K562 (cell line): ENCODE measurements around the gene URM1. TPM values are rescaled to one million over a fixed set of nuclear protein-coding genes. Genes with fewer than 3 reads are reported as not detected.
"Not testable (repeated sequence)": the region's sequence is repeated elsewhere in the genome, so short reads cannot be mapped to it uniquely, and the experiment has no call there.

Source experiments
- ATAC-seq: fragments of 200-7000 bp; cut with Tn5 transposase; 3 replicates; pipeline ENCODE4 v1.9.1; 2020; ENCODE audit warnings: moderate library complexity
- BruUV-seq: library from RNA; stranded (reverse); fragments of 400-500 nt; replicated peaks from 2 replicates; lab custom pipeline; 2021; lab: Mats Ljungman, UMichigan
- CTCF ChIA-PET: fragments of 300-600 bp; formaldehyde crosslinking; extraction: SDS; loops from one replicate; lab custom pipeline; 2021; ENCODE audit warnings: low intra/inter-chr PET ratio; lab: Yijun Ruan, JAX
- POLR2A ChIA-PET: fragments of 300-600, 350-650 bp; sonication (Branson Sonifier 250); formaldehyde crosslinking; extraction: SDS; loops from one replicate; lab custom pipeline; 2021; ENCODE audit warnings: antibody characterized with exemption, inconsistent platforms; lab: Yijun Ruan, JAX
- DNase-seq, 4 experiments: peaks; one replicate each; pipeline versions ENCODE4 v3.0.0 to v3.0.0-alpha.2; 2011 to 2018; ENCODE audit warnings: low spot score in 3 of 4, mixed read lengths in 3 of 4; ENCODE audit errors: extremely low read depth in 1 of 4
- FAIRE-seq: peaks from 2 replicates; lab custom pipeline; 2011; peaks lifted over from hg19 to GRCh38; lab: Jason Lieb, UNC
- H2AFZ ChIP-seq: 2 replicates; pipeline ENCODE4 v1.6.0; 2011; ENCODE audit warnings: low read depth, low read length, control low read depth, inconsistent platforms
- H3K27ac ChIP-seq: fragments of 200-600 bp; 3 replicates; pipeline ENCODE4 v1.8.0; 2011; ENCODE audit warnings: low read depth, mild to moderate bottlenecking, control low read depth, inconsistent platforms, low read length, moderate library complexity, mixed read lengths; ENCODE audit errors: extremely low read depth
- H3K27me3 ChIP-seq, 2 experiments: fragments of 300-600 bp in 1 of 2; 2 replicates in 1 of 2; 3 replicates in 1 of 2; pipeline versions ENCODE4 v1.6.0 to v1.8.0; 2011; ENCODE audit warnings: inconsistent platforms in 2 of 2, low read length in 2 of 2, mild to moderate bottlenecking in 1 of 2, mixed read lengths in 1 of 2, moderate library complexity in 1 of 2; ENCODE audit not compliant: control insufficient read depth in 2 of 2, insufficient read depth in 2 of 2
- H3K36me3 ChIP-seq: fragments of 300-600 bp; 3 replicates; pipeline ENCODE4 v1.8.0; 2011; ENCODE audit warnings: mild to moderate bottlenecking, low read length, inconsistent platforms; ENCODE audit not compliant: control insufficient read depth, insufficient read depth
- H3K4me1 ChIP-seq, 2 experiments: fragments of 200-600 bp in 1 of 2; replicated peaks in 1 of 2; 2 replicates in 1 of 2; 3 replicates in 1 of 2; pipeline versions ENCODE4 v1.5.1 to v1.8.0; 2011; ENCODE audit warnings: inconsistent platforms in 2 of 2, low read length in 2 of 2, mild to moderate bottlenecking in 1 of 2, mixed read lengths in 1 of 2, moderate library complexity in 1 of 2; ENCODE audit not compliant: control insufficient read depth in 2 of 2, insufficient read depth in 2 of 2
- H3K4me2 ChIP-seq: 2 replicates; pipeline ENCODE4 v1.6.1; 2011; ENCODE audit warnings: low read length, control low read depth, inconsistent platforms, mixed read lengths; ENCODE audit not compliant: insufficient read depth
- H3K4me3 ChIP-seq: fragments of 200-600 bp; sonication (generic), shearing (Covaris generic); 2 replicates; pipeline ENCODE4 v1.5.1; 2016; ENCODE audit warnings: control low read depth, inconsistent platforms
- H3K79me2 ChIP-seq: fragments of 200-600 bp; 3 replicates; pipeline ENCODE4 v1.8.0; 2011; ENCODE audit warnings: low read length, inconsistent platforms; ENCODE audit not compliant: control insufficient read depth, insufficient read depth
- H3K9ac ChIP-seq, 2 experiments: 2 replicates each; pipeline versions ENCODE4 v1.6.0 to v1.6.1; 2011; ENCODE audit warnings: low read depth in 2 of 2, low read length in 2 of 2, control low read depth in 1 of 2, inconsistent platforms in 1 of 2, mild to moderate bottlenecking in 1 of 2, mixed read lengths in 1 of 2; ENCODE audit not compliant: insufficient read depth in 1 of 2
- H3K9me1 ChIP-seq: one replicate; pipeline ENCODE4 v1.6.0; 2011; ENCODE audit warnings: inconsistent platforms, mild to moderate bottlenecking, low read length, moderate library complexity; ENCODE audit not compliant: control insufficient read depth, insufficient read depth
- H3K9me3 ChIP-seq: replicated peaks from 2 replicates; pipeline ENCODE4 v1.5.1; 2011; ENCODE audit warnings: low read depth, low read length, inconsistent platforms; ENCODE audit not compliant: control insufficient read depth, insufficient read depth
- H4K20me1 ChIP-seq: replicated peaks from 2 replicates; pipeline ENCODE4 v1.6.1; 2011; ENCODE audit warnings: low read length, inconsistent platforms, mixed read lengths; ENCODE audit not compliant: control insufficient read depth, insufficient read depth
- PRDM10 ChIP-seq: fragments of 450-650 bp; IDR thresholded peaks from 2 replicates; pipeline ENCODE4 v1.6.1; 2018; ENCODE audit not compliant: partially characterized antibody
- WGBS: fragments of 100-300 bp; shearing (Covaris generic); methylation state at CpG from one replicate; pipeline ENCODE4 v1.1.6; 2016; ENCODE audit warnings: low coverage, mixed read lengths; ENCODE audit not compliant: insufficient coverage; ENCODE audit errors: missing lambda C conversion rate; 5-methylcytosine and 5-hydroxymethylcytosine counted together
- in situ Hi-C: fragments of 300-500 bp; cut with MboI; formaldehyde crosslinking; loops from 4 replicates; pipeline ENCODE4 v1.15.0; 2018; ENCODE audit warnings: inconsistent platforms, mixed read lengths
- intact Hi-C: fragments of 100-400 bp; cut with micrococcal nuclease; formaldehyde crosslinking; loops from 2 replicates; pipeline ENCODE4 v1.14.2; 2022
- polyA plus RNA-seq, 8 experiments: library from polyadenylated mRNA; depleted of rRNA in 4 of 8; stranded (reverse) in 5 of 8; unstranded in 3 of 8; fragments of >200 nt; fragmentation: Nextera tagmentation in 2 of 8; fragmentation: Illumina TruSeq in 1 of 8; extraction: Ambion mirVana in 2 of 8; extraction: Trizol in 1 of 8; gene quantifications; 2 replicates each; pipeline versions ENCODE4 v1.2.1 to v1.2.3, GENCODE V29; 2011 to 2014; ENCODE audit warnings: inconsistent platforms in 1 of 8, missing spikeins in 1 of 8
- total RNA-seq, 7 experiments: library from RNA; depleted of rRNA in 6 of 7; stranded (reverse); fragments of >200 nt in 6 of 7; fragmentation: Illumina TruSeq in 2 of 7; extraction: Trizol in 2 of 7; gene quantifications; 2 replicates each; pipeline versions ENCODE4 v1.2.1 to v1.2.3, GENCODE V29; 2011 to 2021; ENCODE audit warnings: low replicate concordance in 1 of 7

Gene URM1
- total and polyA plus RNA-seq, 9 of the 15 experiments (the other 6 are each of a cell fraction or from before 2014, with no cell fraction given), result 10.1 to 88.9 (median 53.3) TPM

GRCh38 chr9:128413728-128414127 is 42.6 kb downstream of the URM1 start:
- intact Hi-C loops, result loop anchor here (5.0 to 10.0 kb wide), 2 partner anchors 201 to 286 kb away; partner anchors contain the start of gene PTGES2
- H4K20me1 ChIP-seq, ATAC-seq, H3K27ac ChIP-seq, H3K9me1 ChIP-seq, FAIRE-seq, BruUV-seq, H3K4me3 ChIP-seq, DNase-seq, in situ Hi-C loops, H3K27me3 ChIP-seq, H3K9me3 ChIP-seq, H3K4me2 ChIP-seq, H3K9ac ChIP-seq, H3K79me2 ChIP-seq, H3K36me3 ChIP-seq, H2AFZ ChIP-seq: not testable (repeated sequence)
- CTCF ChIA-PET, result interaction anchor here (3.0 kb wide), 1 partner anchor 51 kb away, joined by 37 read pairs; no protein-coding TSS in a partner anchor
- H3K4me1 ChIP-seq, result peaks cover 9 to 24% of the 10 kb centered on the region in 2 experiments; a peak in 4 of 5 replicates
- POLR2A ChIA-PET, result interaction anchor here (1.2 kb wide), 1 partner anchor 11 kb away, joined by 4 read pairs; no protein-coding TSS in a partner anchor
- TF ChIP-seq PRDM10, result peak; percentile 68
- WGBS, result 43% methylated on average over 11 of the region's 13 CpGs
